Measurements from ENCODE around the gene FOXP1.
A peak's percentile ranks its signal among the peaks of the same experiment; 100 is the strongest.

Gene FOXP1

DNA sequence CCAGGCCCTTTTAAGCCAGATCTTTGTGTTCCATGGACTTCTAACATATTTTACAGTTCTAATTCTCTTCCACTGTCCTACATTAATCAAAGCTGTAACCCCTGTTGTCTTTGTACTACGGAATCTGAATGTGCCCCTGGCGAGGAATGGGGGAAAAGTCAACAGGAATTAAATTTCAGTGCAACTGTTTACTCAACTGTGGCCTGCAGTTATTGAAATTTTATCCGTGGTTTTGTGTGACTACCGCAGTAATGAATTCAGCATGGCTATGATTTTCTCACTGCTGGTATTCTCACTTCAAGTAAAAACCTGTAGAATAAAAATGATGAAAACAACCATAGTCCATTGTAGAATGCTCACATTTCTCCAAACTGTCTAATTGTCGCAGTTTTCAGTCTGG is 388.0 kb downstream of the FOXP1 start:
- DNase-seq = no peak

DNA sequence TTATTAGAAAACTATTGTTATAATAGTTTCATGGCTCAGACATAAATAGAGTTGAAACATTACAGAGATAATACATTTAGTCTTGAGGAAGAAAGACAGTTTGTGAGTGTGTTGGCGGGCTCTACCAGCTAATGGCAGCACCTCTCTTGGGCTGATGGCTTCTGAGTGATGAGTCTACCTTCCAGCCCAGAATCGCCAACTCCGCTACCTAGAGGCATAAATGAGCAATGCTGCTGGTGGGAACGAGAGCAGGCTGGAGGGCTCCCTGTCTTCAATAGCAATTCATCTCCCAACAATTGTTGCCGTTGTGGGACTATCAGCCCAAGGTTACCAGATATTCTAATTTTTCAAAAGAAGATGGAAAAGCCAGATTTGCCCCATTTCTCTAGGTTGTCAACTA is 388.7 kb downstream of the FOXP1 start:
- DNase-seq = no peak

GRCh38 chr3:71191031-71191482 is 392.5 kb downstream of the FOXP1 start:
- no peak for DNase-seq

GRCh38 chr3:71189480-71189879 is 394.0 kb downstream of the FOXP1 start:
- no peak for DNase-seq

GRCh38 chr3:71187715-71188114 is 395.8 kb downstream of the FOXP1 start:
- no peak for DNase-seq

DNA sequence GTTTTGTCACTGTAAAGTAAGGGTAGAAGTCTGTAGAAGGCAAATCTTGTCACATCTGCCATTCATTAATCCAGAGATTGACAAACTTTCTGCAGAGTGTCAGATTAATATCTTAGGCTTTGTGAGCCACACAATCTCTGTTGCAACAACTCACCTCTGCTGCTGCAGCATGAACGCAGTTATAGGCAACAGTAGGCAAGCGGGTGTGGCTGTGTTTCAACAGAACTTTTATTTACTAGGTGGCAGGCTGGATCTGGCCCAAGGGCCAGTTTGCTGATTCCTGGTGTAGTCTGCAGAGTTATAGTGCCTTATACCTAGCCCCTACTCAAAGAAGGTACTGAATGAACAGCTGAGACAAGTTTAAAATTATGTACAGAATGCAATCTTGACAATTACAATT is 396.7 kb downstream of the FOXP1 start:
- no peak for DNase-seq

DNA sequence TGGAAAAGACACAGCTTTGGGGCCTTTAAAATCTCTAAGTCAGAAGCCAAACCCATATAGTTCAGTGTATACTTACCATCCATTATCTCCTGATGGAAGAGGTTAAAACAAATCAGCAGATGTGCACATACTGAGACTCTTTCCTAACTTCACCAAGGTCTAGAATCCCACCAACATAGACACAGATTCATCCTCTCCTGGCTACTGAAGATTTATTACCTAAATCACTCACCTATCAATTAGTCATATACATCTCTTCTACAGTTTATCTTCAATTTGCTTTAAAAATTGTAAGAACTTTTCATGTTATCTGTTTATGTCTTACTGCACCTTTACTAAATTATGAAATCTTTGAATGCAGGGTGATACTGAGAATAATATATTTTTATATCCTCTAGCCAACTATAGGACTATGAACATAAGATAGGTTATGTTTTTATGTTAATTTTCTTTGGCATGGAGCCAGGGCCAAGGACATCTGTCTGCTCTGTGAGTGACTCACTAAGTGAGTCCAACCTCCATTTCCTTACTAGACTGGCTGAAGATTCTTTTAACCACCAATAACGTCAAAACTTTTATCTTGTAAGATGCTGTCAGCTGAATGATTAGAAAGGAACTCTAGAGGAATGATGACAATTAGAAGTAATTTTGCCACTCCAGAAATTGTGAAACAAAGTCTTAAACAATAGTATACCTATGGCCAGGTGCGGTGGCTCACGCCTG is 397.6 kb downstream of the FOXP1 start:
- peak in 1 of 2 donors; percentile 19 for DNase-seq

DNA sequence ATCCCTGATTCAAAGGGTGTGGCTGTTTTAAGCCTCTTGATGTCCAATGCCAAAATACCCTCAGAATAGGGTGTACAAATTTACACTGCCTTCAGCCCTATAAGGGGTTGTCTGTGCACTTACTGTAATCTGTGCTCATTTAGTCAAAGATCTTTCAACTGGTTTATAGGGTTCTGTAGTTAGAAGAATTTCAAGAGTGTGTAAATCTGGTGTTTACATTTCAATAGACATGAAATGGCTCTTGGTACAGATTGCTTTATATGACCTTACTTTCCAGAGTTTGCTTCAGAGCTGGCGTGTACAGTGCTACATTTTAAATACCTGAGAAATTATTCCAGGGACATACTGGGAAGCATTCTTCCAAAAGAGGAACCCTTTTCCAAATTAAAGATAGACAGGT is 399.3 kb downstream of the FOXP1 start:
- DNase-seq = no peak

- no peak for DNase-seq
Measured at GRCh38 chr3:71183549-71183948, 400.0 kb downstream of the FOXP1 start.

GRCh38 chr3:71180524-71180923 is 403.0 kb downstream of the FOXP1 start:
- no peak for DNase-seq

- DNase-seq = no peak
Measured at GRCh38 chr3:71177375-71177774, 406.2 kb downstream of the FOXP1 start.

DNA sequence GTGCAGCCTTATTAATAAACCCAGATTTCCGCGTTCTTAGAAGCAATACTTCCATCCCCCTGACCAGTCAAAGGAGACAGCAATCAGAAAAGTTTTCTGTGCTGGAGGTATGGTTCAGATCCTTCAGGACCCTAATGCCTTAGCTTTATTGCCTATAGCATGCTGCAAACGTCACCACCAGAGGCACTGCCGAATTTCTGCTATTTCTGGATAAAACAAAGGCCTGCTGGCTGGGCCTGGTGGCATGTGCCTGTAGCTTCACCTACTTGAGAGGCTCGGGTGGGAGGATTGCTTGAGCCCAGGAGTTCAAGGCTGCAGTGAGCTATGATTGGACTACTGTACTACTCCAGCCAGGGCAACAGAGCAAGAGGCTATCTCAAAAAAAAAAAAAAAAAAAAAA is 407.2 kb downstream of the FOXP1 start:
- no peak for DNase-seq

DNA sequence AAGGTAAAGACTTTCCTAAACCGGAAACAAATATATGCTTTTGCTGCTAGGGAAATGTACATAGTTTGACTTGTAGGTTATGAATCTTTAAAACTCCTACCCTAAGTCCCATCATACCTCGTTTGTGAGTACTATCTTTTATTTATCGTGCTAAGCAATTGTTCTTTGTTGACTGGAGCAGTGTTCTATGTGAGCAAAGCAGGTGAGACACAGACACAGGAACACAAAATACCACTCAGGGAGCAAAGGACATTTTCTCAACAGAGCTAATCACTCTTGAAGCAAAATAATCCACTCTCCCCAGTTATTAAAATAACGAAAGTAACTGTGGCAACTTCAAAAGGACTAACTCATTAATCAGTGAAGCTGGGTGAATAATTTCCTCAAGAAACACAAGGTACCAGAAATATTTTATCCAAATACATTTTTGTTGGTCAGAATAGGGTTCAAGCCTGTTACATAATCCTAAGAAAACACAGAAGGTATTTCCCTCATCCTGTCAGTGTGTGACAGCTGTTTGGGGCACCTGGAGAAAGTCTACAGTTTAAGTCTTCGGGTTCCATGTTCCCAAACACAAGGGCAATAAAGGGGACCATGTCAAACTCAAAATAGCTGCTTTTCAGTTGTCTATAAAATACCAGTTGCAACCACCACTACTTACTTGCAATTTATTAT is 407.7 kb downstream of the FOXP1 start:
- no peak for DNase-seq

- no peak for DNase-seq
Measured at GRCh38 chr3:71172951-71173350, 410.6 kb downstream of the FOXP1 start.

GRCh38 chr3:71172189-71172588 is 411.3 kb downstream of the FOXP1 start:
- no peak for DNase-seq

DNA sequence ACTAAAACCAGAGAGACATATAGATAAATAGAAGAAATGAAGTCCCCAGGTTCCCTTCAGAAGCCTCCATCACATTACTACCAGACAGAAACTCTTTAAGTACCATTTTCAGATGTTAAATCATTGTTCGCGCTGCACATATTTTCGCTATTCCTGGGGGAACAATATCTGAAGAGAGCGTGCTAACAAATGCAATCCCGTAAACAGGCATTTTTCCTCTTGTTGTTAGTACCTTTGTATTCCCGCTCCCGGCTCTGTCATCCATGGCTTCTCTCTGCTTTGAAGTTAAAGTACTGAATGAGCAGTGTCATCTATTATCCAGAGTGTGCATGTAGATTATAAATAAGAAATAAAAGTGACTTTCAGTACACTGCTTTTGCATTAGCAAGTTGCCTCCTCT is 412.3 kb downstream of the FOXP1 start:
- DNase-seq = no peak

DNA sequence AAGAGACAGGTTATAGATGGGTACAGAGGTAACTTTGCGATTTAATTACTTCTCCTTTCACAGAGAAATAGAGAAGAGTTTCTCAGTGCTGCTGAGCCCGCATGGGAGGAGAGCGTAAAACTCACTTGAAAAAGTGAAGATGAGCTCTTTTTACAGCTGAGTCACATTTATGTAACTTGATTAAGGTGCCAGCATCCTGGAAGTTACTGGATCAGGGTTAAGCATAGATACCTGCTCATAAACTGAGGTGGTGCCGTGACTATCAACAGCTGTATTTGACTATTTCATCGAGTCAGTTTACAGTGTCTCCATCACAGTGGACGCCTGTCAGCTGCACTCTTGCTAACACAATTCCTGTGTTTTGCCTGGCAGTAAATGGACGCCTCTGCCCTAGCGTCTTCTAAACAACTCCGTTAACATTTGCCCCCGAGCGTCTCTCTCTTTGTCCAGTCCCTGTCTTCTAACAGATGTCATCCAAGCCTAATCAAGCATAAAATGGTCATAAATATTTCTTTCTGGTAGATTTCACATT is 414.6 kb downstream of the FOXP1 start:
- DNase-seq = no peak

GRCh38 chr3:71168121-71168721 is 415.3 kb downstream of the FOXP1 start:
- no peak for DNase-seq

DNA sequence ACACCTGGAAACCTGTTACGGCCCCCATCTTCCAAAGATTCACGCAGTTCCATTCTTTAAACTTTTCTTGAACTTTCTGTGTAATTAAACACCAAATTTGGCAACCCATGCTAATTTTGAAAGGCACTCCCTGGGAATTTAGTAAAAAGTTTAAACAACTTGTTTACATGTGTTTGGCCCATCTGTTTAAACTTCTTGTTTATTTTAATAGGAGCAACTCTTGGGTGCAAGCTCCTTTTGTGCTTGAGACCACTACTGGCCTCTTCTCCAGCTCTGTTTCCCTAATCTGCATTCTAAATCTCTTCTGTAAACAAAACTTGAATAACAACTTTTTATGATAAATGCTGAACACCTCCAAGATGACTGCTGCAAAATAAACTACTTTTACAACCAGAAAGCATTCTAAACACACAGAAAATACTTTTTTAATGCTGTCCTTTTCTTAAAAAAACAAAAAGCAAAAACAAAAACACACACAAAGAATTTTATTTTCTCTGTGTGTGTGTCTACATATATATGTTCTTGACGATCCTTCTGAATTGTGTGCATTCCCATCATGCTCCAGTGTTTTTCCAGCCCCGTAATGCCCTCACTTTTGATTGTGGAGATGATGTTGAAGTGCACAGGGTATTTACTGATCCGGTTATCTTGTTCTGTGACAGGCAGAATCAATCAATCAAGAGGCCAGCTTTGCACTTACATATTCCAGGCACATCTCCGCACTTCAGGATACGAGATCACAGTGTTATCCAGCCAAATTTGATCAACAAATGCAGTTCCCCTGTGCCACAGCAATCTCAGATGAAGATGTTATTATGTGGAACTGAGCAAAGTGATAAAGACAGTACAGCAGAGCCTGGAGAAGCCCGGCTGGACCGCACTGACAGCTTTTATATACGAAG is 416.9 kb downstream of the FOXP1 start:
- no peak for DNase-seq

- DNase-seq = no peak
Measured at GRCh38 chr3:71164881-71165280, 418.6 kb downstream of the FOXP1 start.

DNA sequence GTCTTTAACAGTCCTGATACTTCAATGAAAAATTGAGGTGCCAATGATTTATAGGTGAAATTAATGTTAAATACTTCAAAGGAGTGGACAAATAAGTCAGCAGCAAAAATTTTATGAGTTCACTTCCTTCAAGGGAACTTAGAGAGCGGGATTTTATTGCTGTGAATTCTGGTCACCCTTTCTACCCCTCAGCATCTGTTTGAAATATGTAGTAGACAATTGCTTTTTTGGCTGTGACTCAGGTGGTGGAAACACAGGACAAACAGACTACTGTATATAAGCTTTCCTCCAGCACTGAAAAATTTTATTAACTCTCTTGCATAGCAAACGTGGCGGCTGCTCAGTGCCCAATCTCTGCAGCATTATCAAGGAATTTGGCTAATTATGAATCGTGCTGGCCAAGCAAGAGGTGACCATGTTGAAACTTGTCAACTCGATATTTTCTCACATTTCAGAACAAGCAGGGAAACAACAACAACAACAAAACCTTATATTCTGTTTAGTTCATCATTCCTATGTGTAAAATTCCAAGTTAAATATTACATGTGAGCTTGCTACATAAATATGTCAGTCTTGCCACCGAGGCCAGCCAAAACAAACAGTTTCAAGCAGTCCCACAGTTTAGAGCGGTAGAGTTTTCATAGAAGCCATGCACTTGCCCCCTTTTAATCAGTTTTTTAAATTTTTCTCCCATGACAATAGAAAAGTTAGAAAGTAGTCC is 420.2 kb downstream of the FOXP1 start:
- DNase-seq = no peak

GRCh38 chr3:71162221-71162620 is 421.3 kb downstream of the FOXP1 start:
- DNase-seq = no peak

Measured in CD4-positive, alpha-beta T cell treated with Interleukin-1 beta for 1 hour (primary cell).